GM23338 (cell line): ENCODE results near the gene HORMAD2. TPM values are rescaled to one million over a fixed set of nuclear protein-coding genes. Genes with fewer than 3 reads are reported as not detected.

Experiments used
- ATAC-seq: fragments of 200-7000 bp; cut with Tn5 transposase; 3 replicates; pipeline ENCODE4 v1.9.1; 2020
- DNase-seq: peaks from one replicate; pipeline ENCODE4 v3.0.0-alpha.2; 2015; ENCODE audit warnings: low spot score
- H2AFZ ChIP-seq: fragments of 200-600 bp; sonication (generic); 2 replicates; pipeline ENCODE4 v1.8.0; 2016; ENCODE audit warnings: antibody characterized with exemption, mild to moderate bottlenecking, moderate library complexity
- H3F3A ChIP-seq: fragments of 200-600 bp; sonication (generic); replicated peaks from 2 replicates; pipeline ENCODE4 v1.8.0; 2017; ENCODE audit warnings: antibody characterized with exemption, mixed run types, low read depth
- H3K27ac ChIP-seq: fragments of 200-600 bp; sonication (generic); 2 replicates; pipeline ENCODE4 v1.6.1; 2016; ENCODE audit warnings: low read depth
- H3K27me3 ChIP-seq: fragments of 200-600 bp; sonication (generic); 2 replicates; pipeline ENCODE4 v1.8.0; 2016; ENCODE audit warnings: mild to moderate bottlenecking, mixed run types, moderate library complexity; ENCODE audit not compliant: insufficient read depth
- H3K36me3 ChIP-seq: fragments of 200-600 bp; sonication (generic); 2 replicates; pipeline ENCODE4 v1.8.0; 2016; ENCODE audit warnings: mild to moderate bottlenecking; ENCODE audit not compliant: insufficient read depth
- H3K4me1 ChIP-seq: fragments of 200-600 bp; sonication (generic); 2 replicates; pipeline ENCODE4 v1.8.0; 2016; ENCODE audit warnings: mild to moderate bottlenecking, moderate library complexity; ENCODE audit not compliant: insufficient read depth
- H3K4me2 ChIP-seq: fragments of 200-600 bp; sonication (generic); 2 replicates; pipeline ENCODE4 v1.7.1; 2017; ENCODE audit warnings: mixed run types
- H3K4me3 ChIP-seq: fragments of 200-600 bp; sonication (generic); 2 replicates; pipeline ENCODE4 v1.6.1; 2016; ENCODE audit warnings: mixed run types
- H3K79me2 ChIP-seq: fragments of 200-600 bp; sonication (generic); replicated peaks from 2 replicates; pipeline ENCODE4 v1.8.0; 2017; ENCODE audit warnings: mild to moderate bottlenecking; ENCODE audit not compliant: insufficient read depth
- H3K9me2 ChIP-seq: fragments of 200-600 bp; sonication (generic); 2 replicates; pipeline ENCODE4 v1.8.0; 2017; ENCODE audit not compliant: insufficient read depth
- H4K20me1 ChIP-seq: fragments of 200-600 bp; sonication (generic); replicated peaks from 2 replicates; pipeline ENCODE4 v1.8.0; 2017; ENCODE audit warnings: mild to moderate bottlenecking; ENCODE audit not compliant: insufficient read depth
- H3K27ac Mint-ChIP-seq: 2 replicates; pipeline ENCODE4 v1.8.0; 2020; ENCODE audit warnings: inconsistent platforms, mild to moderate bottlenecking, moderate library complexity, mixed read lengths
- H3K27me3 Mint-ChIP-seq: 3 replicates; pipeline ENCODE4 v1.8.0; 2022; ENCODE audit warnings: low read depth, mild to moderate bottlenecking, moderate library complexity, mixed read lengths, inconsistent platforms; ENCODE audit not compliant: insufficient read depth, poor library complexity
- H3K36me3 Mint-ChIP-seq: 3 replicates; pipeline ENCODE4 v1.8.0; 2021; ENCODE audit warnings: low read depth, mild to moderate bottlenecking, inconsistent platforms, moderate library complexity, mixed read lengths
- H3K4me1 Mint-ChIP-seq: 3 replicates; pipeline ENCODE4 v1.8.0; 2020; ENCODE audit warnings: mild to moderate bottlenecking, inconsistent platforms, mixed read lengths
- H3K4me3 Mint-ChIP-seq: 3 replicates; pipeline ENCODE4 v1.8.0; 2021; ENCODE audit warnings: moderate library complexity, mild to moderate bottlenecking, inconsistent platforms, mixed read lengths
- H3K9me3 Mint-ChIP-seq: 3 replicates; pipeline ENCODE4 v1.8.0; 2020; ENCODE audit warnings: moderate library complexity, mild to moderate bottlenecking, inconsistent platforms, mixed read lengths
- CREB1 ChIP-seq: fragments of 250-450 bp; sonication (Bioruptor Pico); IDR thresholded peaks from 2 replicates; pipeline ENCODE4 v1.5.0; 2020; ENCODE audit warnings: low read depth, mild to moderate bottlenecking, moderate library complexity
- EZH2 ChIP-seq: fragments of 200-600 bp; sonication (generic); IDR thresholded peaks from one replicate; pipeline ENCODE4 v1.8.0; 2017; ENCODE audit warnings: antibody characterized with exemption, mild to moderate bottlenecking, low read depth; ENCODE audit not compliant: unreplicated experiment
- EZH2phosphoT487 ChIP-seq: fragments of 200-600 bp; sonication (generic); IDR thresholded peaks from one replicate; pipeline ENCODE4 v1.8.1; 2018; ENCODE audit warnings: antibody characterized with exemption; ENCODE audit not compliant: unreplicated experiment
- NANOG ChIP-seq: IDR thresholded peaks from 2 replicates; pipeline ENCODE4 v1.6.1; 2016; ENCODE audit warnings: antibody characterized with exemption, borderline replicate concordance
- POLR2AphosphoS5 ChIP-seq: IDR thresholded peaks from 2 replicates; pipeline ENCODE4 v1.6.1; 2016; ENCODE audit warnings: antibody characterized with exemption, low read depth
- STAT1 ChIP-seq: IDR thresholded peaks from one replicate; pipeline ENCODE4 v1.6.1; 2016; ENCODE audit warnings: antibody characterized with exemption; ENCODE audit not compliant: unreplicated experiment
- ZNF114 ChIP-seq: fragments of 250-450 bp; sonication (Bioruptor Pico); IDR thresholded peaks from 2 replicates; pipeline ENCODE4 v1.5.0; 2020; ENCODE audit warnings: mild to moderate bottlenecking, moderate library complexity
- polyA plus RNA-seq: library from polyadenylated mRNA; unstranded; fragments of >200 nt; fragmentation: Nextera tagmentation; extraction: Ambion mirVana; gene quantifications from 2 replicates; pipeline ENCODE4 v1.2.1, GENCODE V29; 2016
- total RNA-seq: library from RNA; depleted of rRNA; stranded (reverse); fragments of >200 nt; shearing (Covaris generic); gene quantifications from 2 replicates; pipeline ENCODE4 v1.2.3, GENCODE V29; 2014
- TF ChIP-seq, protein P1 (sequence below), 2 experiments: fragments of 200-600 bp in 1 of 2; sonication (generic) in 1 of 2; conservative IDR thresholded peaks; 2 replicates each; pipeline versions ENCODE4 v1.5.1 to v1.6.1; 2016 to 2017; ENCODE audit warnings: antibody characterized with exemption in 2 of 2, low read depth in 2 of 2, mild to moderate bottlenecking in 2 of 2, moderate library complexity in 1 of 2
- TF ChIP-seq, protein P2 (sequence below): fragments of 250-450 bp; sonication (Bioruptor Pico); IDR thresholded peaks from 2 replicates; pipeline ENCODE4 v1.5.0; 2020; ENCODE audit warnings: mild to moderate bottlenecking, moderate library complexity

The HORMAD2 gene
- total and polyA plus RNA-seq, 2 experiments from 2014 or later = 0.40 TPM; not detected in 1

DNA sequence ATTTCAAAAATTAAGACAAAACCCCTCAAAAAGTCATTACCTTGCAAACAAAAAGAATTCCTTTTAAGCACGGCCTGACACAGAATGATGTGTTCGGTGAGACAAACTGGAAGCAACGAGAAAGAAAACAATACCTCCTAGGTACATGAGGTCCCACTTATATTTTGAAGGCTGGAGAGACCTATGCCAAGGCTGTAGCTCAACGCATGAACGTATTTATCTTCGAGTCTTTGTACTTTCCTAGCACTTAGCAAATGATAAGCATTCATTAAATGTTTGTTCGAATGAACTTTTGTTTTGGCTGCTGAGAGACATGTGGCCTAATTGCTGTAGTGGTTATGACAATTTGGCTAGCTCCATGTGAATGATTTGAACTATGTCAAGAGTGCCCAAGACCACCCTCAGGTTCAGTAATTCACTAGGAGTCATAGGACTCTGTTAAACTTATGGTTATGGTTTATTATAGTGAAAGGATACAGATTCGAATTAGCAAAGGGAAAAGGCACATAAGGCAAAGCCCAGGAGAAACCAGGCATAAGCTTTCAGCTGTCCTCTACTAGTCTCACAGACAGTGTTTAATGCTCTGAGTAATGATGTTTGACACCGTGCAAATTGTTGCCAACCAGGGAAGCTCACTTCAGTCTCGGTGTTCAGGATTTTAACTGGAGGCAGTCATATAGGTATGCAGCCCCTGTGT, 26.0 kb upstream of the HORMAD2 start (continued):
- TF ChIP-seq EZH2phosphoT487 (no peak), EZH2 (no peak), STAT1 (no peak), ZNF114 (no peak), NANOG (no peak), CREB1 (CRISPR knock-in tag) (no peak), POLR2AphosphoS5 (no peak)
- TF ChIP-seq, protein P1, sequence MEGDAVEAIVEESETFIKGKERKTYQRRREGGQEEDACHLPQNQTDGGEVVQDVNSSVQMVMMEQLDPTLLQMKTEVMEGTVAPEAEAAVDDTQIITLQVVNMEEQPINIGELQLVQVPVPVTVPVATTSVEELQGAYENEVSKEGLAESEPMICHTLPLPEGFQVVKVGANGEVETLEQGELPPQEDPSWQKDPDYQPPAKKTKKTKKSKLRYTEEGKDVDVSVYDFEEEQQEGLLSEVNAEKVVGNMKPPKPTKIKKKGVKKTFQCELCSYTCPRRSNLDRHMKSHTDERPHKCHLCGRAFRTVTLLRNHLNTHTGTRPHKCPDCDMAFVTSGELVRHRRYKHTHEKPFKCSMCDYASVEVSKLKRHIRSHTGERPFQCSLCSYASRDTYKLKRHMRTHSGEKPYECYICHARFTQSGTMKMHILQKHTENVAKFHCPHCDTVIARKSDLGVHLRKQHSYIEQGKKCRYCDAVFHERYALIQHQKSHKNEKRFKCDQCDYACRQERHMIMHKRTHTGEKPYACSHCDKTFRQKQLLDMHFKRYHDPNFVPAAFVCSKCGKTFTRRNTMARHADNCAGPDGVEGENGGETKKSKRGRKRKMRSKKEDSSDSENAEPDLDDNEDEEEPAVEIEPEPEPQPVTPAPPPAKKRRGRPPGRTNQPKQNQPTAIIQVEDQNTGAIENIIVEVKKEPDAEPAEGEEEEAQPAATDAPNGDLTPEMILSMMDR (conservative IDR thresholded peaks at IDR 0.05; ENCODE audit: low read depth in 2 of 2) = no peak

DNA sequence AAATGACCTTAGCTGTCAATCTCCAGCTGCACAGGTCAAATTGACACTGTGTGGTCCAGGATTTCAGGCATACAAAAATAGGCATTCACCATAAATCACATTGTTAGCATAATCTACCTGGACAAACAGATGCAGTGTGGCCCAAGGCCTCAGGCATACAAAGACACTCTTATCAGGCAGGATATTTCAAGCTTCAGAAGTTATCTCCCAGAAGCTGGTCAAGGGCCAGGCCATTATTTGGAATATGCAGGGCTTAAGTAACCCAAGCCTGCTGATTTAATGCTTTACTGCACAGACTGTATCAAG, 25.5 kb upstream of the HORMAD2 start:
- no peaks in the 10 kb centered on the region for H3K27me3 ChIP-seq
- no peak overlapping the region for H3K27ac Mint-ChIP-seq
- no peak overlapping the region for H2AFZ ChIP-seq
- 0 out of 3 replicates have a peak, but pooled peaks cover 3% of the 10 kb centered on the region for H3K36me3 Mint-ChIP-seq
- no peak overlapping the region for H3K4me2 ChIP-seq
- no peaks in the 10 kb centered on the region for H3F3A ChIP-seq
- no peaks in the 10 kb centered on the region for H3K36me3 ChIP-seq
- H3K4me3 Mint-ChIP-seq = no peak overlapping the region
- no peak overlapping the region for H3K27ac ChIP-seq
- ATAC-seq (no peak), DNase-seq (no peak)
- H3K9me2 ChIP-seq = no peaks in the 10 kb centered on the region
- H3K79me2 ChIP-seq = no peaks in the 10 kb centered on the region
- TF ChIP-seq ZNF114 (no peak), CREB1 (CRISPR knock-in tag) (no peak), POLR2AphosphoS5 (no peak), NANOG (no peak)
- TF ChIP-seq, protein P2, sequence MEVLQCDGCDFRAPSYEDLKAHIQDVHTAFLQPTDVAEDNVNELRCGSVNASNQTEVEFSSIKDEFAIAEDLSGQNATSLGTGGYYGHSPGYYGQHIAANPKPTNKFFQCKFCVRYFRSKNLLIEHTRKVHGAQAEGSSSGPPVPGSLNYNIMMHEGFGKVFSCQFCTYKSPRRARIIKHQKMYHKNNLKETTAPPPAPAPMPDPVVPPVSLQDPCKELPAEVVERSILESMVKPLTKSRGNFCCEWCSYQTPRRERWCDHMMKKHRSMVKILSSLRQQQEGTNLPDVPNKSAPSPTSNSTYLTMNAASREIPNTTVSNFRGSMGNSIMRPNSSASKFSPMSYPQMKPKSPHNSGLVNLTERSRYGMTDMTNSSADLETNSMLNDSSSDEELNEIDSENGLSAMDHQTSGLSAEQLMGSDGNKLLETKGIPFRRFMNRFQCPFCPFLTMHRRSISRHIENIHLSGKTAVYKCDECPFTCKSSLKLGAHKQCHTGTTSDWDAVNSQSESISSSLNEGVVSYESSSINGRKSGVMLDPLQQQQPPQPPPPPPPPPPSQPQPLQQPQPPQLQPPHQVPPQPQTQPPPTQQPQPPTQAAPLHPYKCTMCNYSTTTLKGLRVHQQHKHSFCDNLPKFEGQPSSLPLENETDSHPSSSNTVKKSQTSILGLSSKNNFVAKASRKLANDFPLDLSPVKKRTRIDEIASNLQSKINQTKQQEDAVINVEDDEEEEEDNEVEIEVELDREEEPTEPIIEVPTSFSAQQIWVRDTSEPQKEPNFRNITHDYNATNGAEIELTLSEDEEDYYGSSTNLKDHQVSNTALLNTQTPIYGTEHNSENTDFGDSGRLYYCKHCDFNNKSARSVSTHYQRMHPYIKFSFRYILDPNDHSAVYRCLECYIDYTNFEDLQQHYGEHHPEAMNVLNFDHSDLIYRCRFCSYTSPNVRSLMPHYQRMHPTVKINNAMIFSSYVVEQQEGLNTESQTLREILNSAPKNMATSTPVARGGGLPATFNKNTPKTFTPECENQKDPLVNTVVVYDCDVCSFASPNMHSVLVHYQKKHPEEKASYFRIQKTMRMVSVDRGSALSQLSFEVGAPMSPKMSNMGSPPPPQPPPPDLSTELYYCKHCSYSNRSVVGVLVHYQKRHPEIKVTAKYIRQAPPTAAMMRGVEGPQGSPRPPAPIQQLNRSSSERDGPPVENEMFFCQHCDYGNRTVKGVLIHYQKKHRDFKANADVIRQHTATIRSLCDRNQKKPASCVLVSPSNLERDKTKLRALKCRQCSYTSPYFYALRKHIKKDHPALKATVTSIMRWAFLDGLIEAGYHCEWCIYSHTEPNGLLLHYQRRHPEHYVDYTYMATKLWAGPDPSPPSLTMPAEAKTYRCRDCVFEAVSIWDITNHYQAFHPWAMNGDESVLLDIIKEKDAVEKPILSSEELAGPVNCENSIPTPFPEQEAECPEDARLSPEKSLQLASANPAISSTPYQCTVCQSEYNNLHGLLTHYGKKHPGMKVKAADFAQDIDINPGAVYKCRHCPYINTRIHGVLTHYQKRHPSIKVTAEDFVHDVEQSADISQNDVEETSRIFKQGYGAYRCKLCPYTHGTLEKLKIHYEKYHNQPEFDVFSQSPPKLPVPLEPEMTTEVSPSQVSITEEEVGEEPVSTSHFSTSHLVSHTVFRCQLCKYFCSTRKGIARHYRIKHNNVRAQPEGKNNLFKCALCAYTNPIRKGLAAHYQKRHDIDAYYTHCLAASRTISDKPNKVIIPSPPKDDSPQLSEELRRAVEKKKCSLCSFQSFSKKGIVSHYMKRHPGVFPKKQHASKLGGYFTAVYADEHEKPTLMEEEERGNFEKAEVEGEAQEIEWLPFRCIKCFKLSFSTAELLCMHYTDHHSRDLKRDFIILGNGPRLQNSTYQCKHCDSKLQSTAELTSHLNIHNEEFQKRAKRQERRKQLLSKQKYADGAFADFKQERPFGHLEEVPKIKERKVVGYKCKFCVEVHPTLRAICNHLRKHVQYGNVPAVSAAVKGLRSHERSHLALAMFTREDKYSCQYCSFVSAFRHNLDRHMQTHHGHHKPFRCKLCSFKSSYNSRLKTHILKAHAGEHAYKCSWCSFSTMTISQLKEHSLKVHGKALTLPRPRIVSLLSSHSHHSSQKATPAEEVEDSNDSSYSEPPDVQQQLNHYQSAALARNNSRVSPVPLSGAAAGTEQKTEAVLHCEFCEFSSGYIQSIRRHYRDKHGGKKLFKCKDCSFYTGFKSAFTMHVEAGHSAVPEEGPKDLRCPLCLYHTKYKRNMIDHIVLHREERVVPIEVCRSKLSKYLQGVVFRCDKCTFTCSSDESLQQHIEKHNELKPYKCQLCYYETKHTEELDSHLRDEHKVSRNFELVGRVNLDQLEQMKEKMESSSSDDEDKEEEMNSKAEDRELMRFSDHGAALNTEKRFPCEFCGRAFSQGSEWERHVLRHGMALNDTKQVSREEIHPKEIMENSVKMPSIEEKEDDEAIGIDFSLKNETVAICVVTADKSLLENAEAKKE (CRISPR knock-in tag) = no peak
- no peaks in the 10 kb centered on the region for H3K4me1 Mint-ChIP-seq
- no peaks in the 10 kb centered on the region for H3K27me3 Mint-ChIP-seq
- no peak overlapping the region for H3K4me3 ChIP-seq
- H4K20me1 ChIP-seq = 0 out of 2 replicates have a peak, but pooled peaks cover 3% of the 10 kb centered on the region
- peaks cover 19% of the 10 kb centered on the region for H3K9me3 Mint-ChIP-seq
- H3K4me1 ChIP-seq = no peaks in the 10 kb centered on the region
